Endothelial cell of umbilical vein (primary cell): ENCODE data around the gene SPTSSB. TPM values are rescaled to one million over a fixed set of nuclear protein-coding genes. Genes with fewer than 3 reads are reported as not detected.

Source experiments
- BruUV-seq: library from RNA; stranded (reverse); fragments of 400-500 nt; replicated peaks from 2 replicates; lab custom pipeline; 2021; lab: Mats Ljungman, UMichigan
- CTCF ChIA-PET: fragments of 300-600, 350-600 bp; sonication (Branson Sonifier 250); formaldehyde crosslinking; loops from one replicate; lab custom pipeline; 2021; ENCODE audit warnings: antibody characterized with exemption, inconsistent platforms; lab: Charles Lee
- POLR2A ChIA-PET: fragments of 300-600, 350-600 bp; sonication (Branson Sonifier 250); formaldehyde crosslinking; loops from one replicate; lab custom pipeline; 2021; ENCODE audit warnings: antibody characterized with exemption, inconsistent platforms; lab: Charles Lee
- DNase-seq: peaks from one replicate; pipeline ENCODE4 v3.0.0-alpha.2; 2011; ENCODE audit warnings: low read depth, low spot score
- FAIRE-seq: peaks from 2 replicates; lab custom pipeline; 2011; peaks lifted over from hg19 to GRCh38; lab: Jason Lieb, UNC
- H2AFZ ChIP-seq: 2 replicates; pipeline ENCODE4 v1.6.0; 2012; ENCODE audit warnings: low read depth, low read length, control low read depth, inconsistent platforms
- H3K27ac ChIP-seq: 2 replicates; pipeline ENCODE4 v1.5.1; 2011; ENCODE audit warnings: low read depth, mild to moderate bottlenecking, control low read depth, low read length, moderate library complexity; ENCODE audit not compliant: insufficient read depth
- H3K27me3 ChIP-seq, 2 experiments: 2 replicates each; pipeline versions ENCODE4 v1.6.0 to v1.6.1; 2011; ENCODE audit warnings: low read length in 2 of 2, mixed read lengths in 1 of 2; ENCODE audit not compliant: control insufficient read depth in 2 of 2, insufficient read depth in 2 of 2
- H3K36me3 ChIP-seq, 2 experiments: 2 replicates in 1 of 2; 3 replicates in 1 of 2; pipeline ENCODE4 v1.5.1; 2011; ENCODE audit warnings: low read length in 2 of 2, mild to moderate bottlenecking in 1 of 2, moderate library complexity in 1 of 2; ENCODE audit not compliant: control insufficient read depth in 2 of 2, insufficient read depth in 2 of 2; ENCODE audit errors: extremely low read depth in 1 of 2
- H3K4me1 ChIP-seq: 3 replicates; pipeline ENCODE4 v1.5.1; 2011; ENCODE audit warnings: mild to moderate bottlenecking, low read length; ENCODE audit not compliant: control insufficient read depth, insufficient read depth; ENCODE audit errors: extremely low read depth
- H3K4me2 ChIP-seq: 2 replicates; pipeline ENCODE4 v1.6.1; 2011; ENCODE audit warnings: low read length, control low read depth, mixed read lengths; ENCODE audit not compliant: insufficient read depth
- H3K4me3 ChIP-seq, 3 experiments: fragments of 200-600 bp in 1 of 3; sonication (generic), shearing (Covaris generic) in 1 of 3; replicated peaks in 1 of 3; 2 replicates each; pipeline ENCODE4 v1.5.1; 2011 to 2016; ENCODE audit warnings: control low read depth in 3 of 3, low read length in 3 of 3, mild to moderate bottlenecking in 2 of 3, inconsistent platforms in 1 of 3, low read depth in 1 of 3, moderate library complexity in 1 of 3; ENCODE audit not compliant: insufficient read depth in 1 of 3
- H3K79me2 ChIP-seq: 2 replicates; pipeline ENCODE4 v1.6.0; 2012; ENCODE audit warnings: low read length, inconsistent platforms; ENCODE audit not compliant: control insufficient read depth, insufficient read depth
- H3K9ac ChIP-seq: replicated peaks from 2 replicates; pipeline ENCODE3; 2011; ENCODE audit warnings: low read length, control low read depth; ENCODE audit not compliant: insufficient read depth; ENCODE audit errors: extremely low read depth
- H3K9me1 ChIP-seq: replicated peaks from 3 replicates; pipeline ENCODE4 v1.6.0; 2011; ENCODE audit warnings: mild to moderate bottlenecking, low read length; ENCODE audit not compliant: control insufficient read depth, insufficient read depth; ENCODE audit errors: extremely low read depth
- H3K9me3 ChIP-seq: replicated peaks from 2 replicates; pipeline ENCODE4 v1.5.1; 2012; ENCODE audit warnings: low read length, inconsistent platforms; ENCODE audit not compliant: control insufficient read depth, insufficient read depth
- H4K20me1 ChIP-seq: replicated peaks from 2 replicates; pipeline ENCODE3; 2011; ENCODE audit warnings: mild to moderate bottlenecking, low read length; ENCODE audit not compliant: control insufficient read depth, insufficient read depth; ENCODE audit errors: extremely low read depth
- CTCF ChIP-seq, 2 donors: IDR thresholded peaks; 1 replicate in 1 of 2; 2 replicates in 1 of 2; pipeline ENCODE4 v1.5.1; 2011; ENCODE audit warnings: low read length in 2 of 2, mild to moderate bottlenecking in 2 of 2, moderate library complexity in 2 of 2, control low read depth in 1 of 2, inconsistent platforms in 1 of 2, low read depth in 1 of 2; ENCODE audit not compliant: insufficient read depth in 1 of 2; ENCODE audit errors: extremely low read depth in 1 of 2
- EZH2 ChIP-seq: IDR thresholded peaks from 2 replicates; pipeline ENCODE4 v1.6.1; 2012; ENCODE audit warnings: borderline replicate concordance, low read depth, mild to moderate bottlenecking, moderate library complexity, low read length, inconsistent platforms; ENCODE audit not compliant: severe bottlenecking
- FOS ChIP-seq: IDR thresholded peaks from 2 replicates; pipeline ENCODE4 v1.6.1; 2011; ENCODE audit warnings: mild to moderate bottlenecking, low read length, moderate library complexity, borderline replicate concordance; ENCODE audit not compliant: insufficient read depth
- GATA2 ChIP-seq: IDR thresholded peaks from 2 replicates; pipeline ENCODE4 v1.7.0; 2011; ENCODE audit warnings: low read depth, mild to moderate bottlenecking, moderate library complexity, mixed read lengths, low read length; ENCODE audit not compliant: insufficient read length, insufficient read depth
- JUN ChIP-seq: IDR thresholded peaks from 2 replicates; pipeline ENCODE4 v1.6.1; 2011; ENCODE audit warnings: borderline replicate concordance, low read depth; ENCODE audit not compliant: insufficient read length, insufficient read depth
- MAX ChIP-seq: IDR thresholded peaks from 2 replicates; pipeline ENCODE4 v1.6.1; 2011; ENCODE audit not compliant: insufficient read depth, insufficient read length
- MYC ChIP-seq: IDR thresholded peaks from one replicate; pipeline ENCODE4 v1.6.1; 2011; ENCODE audit warnings: mild to moderate bottlenecking, low read depth, low read length
- POLR2A ChIP-seq: IDR thresholded peaks from 2 replicates; pipeline ENCODE4 v1.6.1; 2012; ENCODE audit warnings: low read depth, mild to moderate bottlenecking, control low read depth, low read length
- POLR2AphosphoS5 ChIP-seq: IDR thresholded peaks from 2 replicates; pipeline ENCODE4 v1.6.1; 2012; ENCODE audit warnings: low read depth, mild to moderate bottlenecking, control low read depth, low read length, moderate library complexity; ENCODE audit not compliant: insufficient read depth
- dilution Hi-C: fragments of 300-500 bp; cut with MboI; formaldehyde crosslinking; loops from one replicate; pipeline ENCODE4 v1.15.0; 2019; ENCODE audit warnings: low sequenced_read_pairs; ENCODE audit not compliant: extremely low pct_ligation_motif_present
- intact Hi-C: fragments of 100-400 bp; cut with micrococcal nuclease; formaldehyde crosslinking; loops from one replicate; pipeline ENCODE4 v1.10.0; 2022
- polyA plus RNA-seq, 4 experiments: library from polyadenylated mRNA; depleted of rRNA in 3 of 4; stranded (reverse) in 3 of 4; unstranded in 1 of 4; fragments of >200 nt; gene quantifications; 2 replicates each; pipeline versions ENCODE4 v1.2.1 to v1.2.3, GENCODE V29; 2011 to 2012; ENCODE audit warnings: missing spikeins in 1 of 4
- total RNA-seq: library from RNA; stranded (reverse); gene quantifications from 2 replicates; pipeline ENCODE4 v1.2.3, GENCODE V29; 2021

SPTSSB gene
- total and polyA plus RNA-seq, 2 donors (not counting 3 experiments of a cell fraction or from before 2014, with no cell fraction given) = not detected

- Histone ChIP-seq H3K4me1 (no peaks in the 10 kb centered on the region), H3K4me3 (no peak overlapping the region), H3K27me3 (peaks cover 0 to 2% of the 10 kb centered on the region in 2 experiments), H2AFZ (no peak overlapping the region), H3K79me2 (no peaks in the 10 kb centered on the region), H3K27ac (no peak overlapping the region), H3K36me3 (no peaks in the 10 kb centered on the region), H4K20me1 (no peaks in the 10 kb centered on the region), H3K9ac (no peak overlapping the region), H3K9me1 (no peaks in the 10 kb centered on the region), H3K4me2 (no peak overlapping the region), H3K9me3 (no peaks in the 10 kb centered on the region)
- POLR2A ChIA-PET = no interaction called here
- intact Hi-C loops = no loop called here
- FAIRE-seq (no peak), DNase-seq (no peak)
- TF ChIP-seq POLR2A (no peak), MYC (no peak), FOS (no peak), EZH2 (no peak), GATA2 (no peak), POLR2AphosphoS5 (no peak), MAX (no peak), JUN (no peak), CTCF (IDR thresholded peaks at IDR 0.05; ENCODE audit: extremely low read depth in 1 of 2, insufficient read depth in 1 of 2, low read depth in 1 of 2, low read length in 2 of 2) (no peak)
- dilution Hi-C loops = no loop called here
- CTCF ChIA-PET = no interaction called here
- no TSS peak for BruUV-seq
Measured at GRCh38 chr3:161351330-161351729, 20.0 kb downstream of the SPTSSB start.
